CD4-positive, CD25-positive, alpha-beta regulatory T cell (primary cell): ENCODE results near the gene COL4A2. TPM values are rescaled to one million over a fixed set of nuclear protein-coding genes. Genes with fewer than 3 reads are reported as not detected.

ENCODE experiments used
- ATAC-seq, 2 donors: fragments of 150-1000 bp; cut with Tn5 transposase; one replicate each; pipeline ENCODE4 v1.10.0; 2021; ENCODE audit warnings: low read depth in 2 of 2, moderate number of reproducible peaks in 2 of 2, moderate library complexity in 1 of 2
- DNase-seq, 3 donors: peaks; one replicate each; pipeline versions ENCODE4 v3.0.0 to v3.0.0-alpha.2; 2012 to 2022; ENCODE audit warnings: mixed read lengths in 1 of 3
- H3K27ac ChIP-seq: one replicate; pipeline ENCODE4 v1.7.0; 2013; ENCODE audit warnings: mild to moderate bottlenecking, low read length; ENCODE audit not compliant: insufficient read depth, poor library complexity, severe bottlenecking
- H3K27me3 ChIP-seq: one replicate; pipeline ENCODE4 v1.7.0; 2013; ENCODE audit warnings: low read length; ENCODE audit not compliant: control insufficient read depth, insufficient read depth
- H3K36me3 ChIP-seq: one replicate; pipeline ENCODE4 v1.7.0; 2013; ENCODE audit warnings: mild to moderate bottlenecking, low read length, moderate library complexity; ENCODE audit not compliant: control insufficient read depth, insufficient read depth
- H3K4me1 ChIP-seq: 2 replicates; pipeline ENCODE4 v1.7.0; 2013; ENCODE audit warnings: mild to moderate bottlenecking, low read length; ENCODE audit not compliant: insufficient read depth, control insufficient read depth, poor library complexity, severe bottlenecking
- H3K4me3 ChIP-seq: one replicate; pipeline ENCODE4 v1.7.0; 2013; ENCODE audit warnings: low read depth, mild to moderate bottlenecking, low read length, moderate library complexity
- H3K9me3 ChIP-seq, 2 experiments: 1 replicate in 1 of 2; 2 replicates in 1 of 2; pipeline ENCODE4 v1.7.0; 2013; ENCODE audit warnings: low read length in 2 of 2, mild to moderate bottlenecking in 1 of 2, moderate library complexity in 1 of 2; ENCODE audit not compliant: control insufficient read depth in 2 of 2
- H3K27ac Mint-ChIP-seq, 3 donors: one replicate each; pipeline ENCODE4 v1.8.0; 2020 to 2022; ENCODE audit warnings: mild to moderate bottlenecking in 3 of 3, mixed read lengths in 3 of 3, moderate library complexity in 2 of 3
- H3K27me3 Mint-ChIP-seq: one replicate; pipeline ENCODE4 v1.8.0; 2022; ENCODE audit warnings: mild to moderate bottlenecking, mixed read lengths
- H3K36me3 Mint-ChIP-seq: one replicate; pipeline ENCODE4 v1.8.0; 2020; ENCODE audit warnings: mixed read lengths
- H3K4me1 Mint-ChIP-seq, 4 donors: one replicate each; pipeline ENCODE4 v1.8.0; 2020 to 2022; ENCODE audit warnings: mixed read lengths in 4 of 4, mild to moderate bottlenecking in 1 of 4
- H3K4me3 Mint-ChIP-seq, 4 donors: one replicate each; pipeline ENCODE4 v1.8.0; 2020 to 2022; ENCODE audit warnings: mild to moderate bottlenecking in 4 of 4, mixed read lengths in 4 of 4, moderate library complexity in 3 of 4
- H3K9me3 Mint-ChIP-seq, 7 donors: one replicate each; pipeline ENCODE4 v1.8.0; 2020 to 2022; ENCODE audit warnings: mixed read lengths in 7 of 7, mild to moderate bottlenecking in 3 of 7, moderate library complexity in 2 of 7
- polyA plus RNA-seq, 4 donors: library from polyadenylated mRNA; unstranded; fragments of 300-500 nt; fragmentation: Illumina TruSeq; gene quantifications; one replicate each; pipeline ENCODE4 v1.2.3, GENCODE V29; 2021
- total RNA-seq: library from RNA; stranded (reverse); gene quantifications from one replicate; pipeline ENCODE4 v1.2.3, GENCODE V29; 2022

COL4A2 gene
- total and polyA plus RNA-seq, 5 donors from 2014 or later: not detected

- no peak overlapping the region for H3K27ac ChIP-seq
- Mint-ChIP-seq H3K4me3 (no peak overlapping the region), H3K4me1 (no peaks in the 10 kb centered on the region), H3K27ac (no peak overlapping the region), H3K9me3 (peaks cover 0 to 4% (median 0%) of the 10 kb centered on the region in 7 donors), H3K36me3 (no peaks in the 10 kb centered on the region), H3K27me3 (peaks cover 13% of the 10 kb centered on the region)
- no peaks in the 10 kb centered on the region for H3K4me1 ChIP-seq
- no peaks in the 10 kb centered on the region for H3K36me3 ChIP-seq
- H3K9me3 ChIP-seq: no peaks in the 10 kb centered on the region
- ATAC-seq (no peak), DNase-seq (no peak)
- no peak overlapping the region for H3K4me3 ChIP-seq
- no peaks in the 10 kb centered on the region for H3K27me3 ChIP-seq
Observed at GRCh38 chr13:110348309-110349105, 41.4 kb downstream of the COL4A2 start.

GRCh38 chr13:110349239-110349638 lies 42.2 kb downstream of the COL4A2 start:
- Histone ChIP-seq H3K27me3 (no peaks in the 10 kb centered on the region), H3K27ac (no peak overlapping the region), H3K4me3 (no peak overlapping the region), H3K9me3 (no peaks in the 10 kb centered on the region), H3K36me3 (no peaks in the 10 kb centered on the region), H3K4me1 (no peaks in the 10 kb centered on the region)
- H3K36me3 Mint-ChIP-seq: no peaks in the 10 kb centered on the region
- peaks cover 13% of the 10 kb centered on the region for H3K27me3 Mint-ChIP-seq
- ATAC-seq: no peak
- no peak overlapping the region for H3K27ac Mint-ChIP-seq
- no peak for DNase-seq
- no peak overlapping the region for H3K4me3 Mint-ChIP-seq
- peaks cover 0 to 4% (median 0%) of the 10 kb centered on the region in 7 donors for H3K9me3 Mint-ChIP-seq
- H3K4me1 Mint-ChIP-seq: no peaks in the 10 kb centered on the region

- ATAC-seq: no peak
- peaks cover 8% of the 10 kb centered on the region for H3K27me3 Mint-ChIP-seq
- H3K9me3 ChIP-seq: no peaks in the 10 kb centered on the region
- no peaks in the 10 kb centered on the region for H3K4me1 Mint-ChIP-seq
- no peaks in the 10 kb centered on the region for H3K4me1 ChIP-seq
- no peak overlapping the region for H3K27ac Mint-ChIP-seq
- H3K27me3 ChIP-seq: no peaks in the 10 kb centered on the region
- no peak overlapping the region for H3K27ac ChIP-seq
- peaks cover 0 to 4% (median 0%) of the 10 kb centered on the region in 7 donors for H3K9me3 Mint-ChIP-seq
- DNase-seq: no peak
- H3K4me3 Mint-ChIP-seq: no peak overlapping the region
- no peak overlapping the region for H3K4me3 ChIP-seq
- no peaks in the 10 kb centered on the region for H3K36me3 ChIP-seq
- H3K36me3 Mint-ChIP-seq: no peaks in the 10 kb centered on the region
Observed at GRCh38 chr13:110350049-110350448, 43.0 kb downstream of the COL4A2 start.

GRCh38 chr13:110350509-110350908 lies 43.4 kb downstream of the COL4A2 start:
- no peaks in the 10 kb centered on the region for H3K4me1 Mint-ChIP-seq
- no peaks in the 10 kb centered on the region for H3K36me3 ChIP-seq
- no peak overlapping the region for H3K4me3 Mint-ChIP-seq
- H3K9me3 Mint-ChIP-seq: peaks cover 0 to 4% (median 0%) of the 10 kb centered on the region in 7 donors
- no peak overlapping the region for H3K27ac ChIP-seq
- H3K36me3 Mint-ChIP-seq: no peaks in the 10 kb centered on the region
- DNase-seq (no peak), ATAC-seq (no peak)
- no peak overlapping the region for H3K4me3 ChIP-seq
- H3K9me3 ChIP-seq: no peaks in the 10 kb centered on the region
- no peaks in the 10 kb centered on the region for H3K4me1 ChIP-seq
- no peak overlapping the region for H3K27ac Mint-ChIP-seq
- peaks cover 3% of the 10 kb centered on the region for H3K27me3 Mint-ChIP-seq
- H3K27me3 ChIP-seq: no peaks in the 10 kb centered on the region

- H3K4me1 Mint-ChIP-seq: no peaks in the 10 kb centered on the region
- H3K9me3 Mint-ChIP-seq: peaks cover 0 to 4% (median 0%) of the 10 kb centered on the region in 7 donors
- no peak overlapping the region for H3K4me3 Mint-ChIP-seq
- ATAC-seq: no peak
- no peaks in the 10 kb centered on the region for H3K27me3 Mint-ChIP-seq
- no peaks in the 10 kb centered on the region for H3K36me3 Mint-ChIP-seq
- Histone ChIP-seq H3K27me3 (no peaks in the 10 kb centered on the region), H3K4me3 (no peak overlapping the region), H3K27ac (no peak overlapping the region), H3K36me3 (no peaks in the 10 kb centered on the region), H3K9me3 (no peaks in the 10 kb centered on the region), H3K4me1 (no peaks in the 10 kb centered on the region)
- no peak overlapping the region for H3K27ac Mint-ChIP-seq
- no peak for DNase-seq
Observed at GRCh38 chr13:110351636-110352420, 44.7 kb downstream of the COL4A2 start.

- no peak overlapping the region for H3K27ac Mint-ChIP-seq
- DNase-seq: no peak
- H3K27me3 ChIP-seq: no peaks in the 10 kb centered on the region
Observed at GRCh38 chr13:110352735-110353134, 45.7 kb downstream of the COL4A2 start.

GRCh38 chr13:110353339-110353977 lies 46.4 kb downstream of the COL4A2 start:
- H3K36me3 ChIP-seq: no peaks in the 10 kb centered on the region
- no peaks in the 10 kb centered on the region for H3K9me3 ChIP-seq
- H3K4me1 ChIP-seq: no peaks in the 10 kb centered on the region
- Mint-ChIP-seq H3K4me3 (no peak overlapping the region), H3K36me3 (no peaks in the 10 kb centered on the region), H3K27me3 (no peaks in the 10 kb centered on the region), H3K27ac (no peak overlapping the region), H3K4me1 (no peaks in the 10 kb centered on the region), H3K9me3 (no peaks in the 10 kb centered on the region)
- H3K4me3 ChIP-seq: no peak overlapping the region
- H3K27me3 ChIP-seq: no peaks in the 10 kb centered on the region
- no peak overlapping the region for H3K27ac ChIP-seq
- DNase-seq (no peak), ATAC-seq (no peak)

More at GRCh38 chr13:110352735-110353134, 45.7 kb downstream of the COL4A2 start:
- H3K4me1 Mint-ChIP-seq: no peaks in the 10 kb centered on the region
- Histone ChIP-seq H3K4me3 (no peak overlapping the region), H3K36me3 (no peaks in the 10 kb centered on the region), H3K4me1 (no peaks in the 10 kb centered on the region), H3K27ac (no peak overlapping the region), H3K9me3 (no peaks in the 10 kb centered on the region)
- ATAC-seq: no peak
- H3K4me3 Mint-ChIP-seq: no peak overlapping the region
- H3K9me3 Mint-ChIP-seq: peaks cover 0 to 3% (median 0%) of the 10 kb centered on the region in 7 donors
- H3K36me3 Mint-ChIP-seq: no peaks in the 10 kb centered on the region
- H3K27me3 Mint-ChIP-seq: no peaks in the 10 kb centered on the region
